HCT116 (cell line): Measurements from ENCODE around the gene ZNF83. TPM values are rescaled to one million over a fixed set of nuclear protein-coding genes. Genes with fewer than 3 reads are reported as not detected.

Source experiments
- ATAC-seq: fragments of 200-7000 bp; cut with Tn5 transposase; 2 replicates; pipeline ENCODE4 v1.9.1; 2020; ENCODE audit warnings: mild to moderate bottlenecking, moderate library complexity
- BruUV-seq: library from RNA; stranded (reverse); fragments of 400-500 nt; replicated peaks from 2 replicates; lab custom pipeline; 2021; lab: Mats Ljungman, UMichigan
- CTCF ChIA-PET: fragments of 300-600 bp; sonication (Branson Sonifier 250); formaldehyde crosslinking; loops from one replicate; lab custom pipeline; 2021; ENCODE audit warnings: antibody characterized with exemption; lab: Charles Lee
- POLR2A ChIA-PET: fragments of 300-600, 350-600 bp; sonication (Branson Sonifier 250); formaldehyde crosslinking; loops from one replicate; lab custom pipeline; 2021; ENCODE audit warnings: antibody characterized with exemption; lab: Charles Lee
- RAD21 ChIA-PET, 2 experiments: fragments of 300-600 bp; sonication (Branson Sonifier 250); formaldehyde crosslinking; loops; one replicate each; lab custom pipeline; 2023; ENCODE audit warnings: low total read pairs in 2 of 2; ENCODE audit not compliant: uncharacterized antibody in 2 of 2, unreplicated experiment in 2 of 2, low non-redundant PET in 1 of 2; lab: Charles Lee
- DNase-seq: peaks from one replicate; pipeline ENCODE4 v3.0.0-alpha.2; 2010; ENCODE audit warnings: low read depth, low spot score
- H2AFZ ChIP-seq: fragments of 200-600 bp; shearing (Covaris generic), sonication (generic); 2 replicates; pipeline ENCODE4 v1.6.1; 2017; ENCODE audit warnings: low read depth, mixed run types, mixed read lengths, antibody characterized with exemption, low read length; ENCODE audit not compliant: poor library complexity, severe bottlenecking
- H3K27ac ChIP-seq: 2 replicates; pipeline ENCODE4 v1.5.1; 2012; ENCODE audit warnings: low read depth, low read length
- H3K27me3 ChIP-seq: fragments of 200-600 bp; sonication (generic); 2 replicates; pipeline ENCODE4 v1.6.1; 2016; ENCODE audit warnings: mixed run types, low read length, mixed read lengths; ENCODE audit not compliant: insufficient read depth
- H3K36me3 ChIP-seq, 2 experiments: fragments of 200-500 bp in 1 of 2; fragments of 200-600 bp in 1 of 2; sonication (Bioruptor generic) in 1 of 2; sonication (generic) in 1 of 2; 2 replicates each; pipeline versions ENCODE4 v1.5.1 to v1.6.1; 2014 to 2016; ENCODE audit warnings: low read length in 2 of 2, inconsistent platforms in 1 of 2, mixed read lengths in 1 of 2, mixed run types in 1 of 2; ENCODE audit not compliant: insufficient read depth in 2 of 2, control insufficient read depth in 1 of 2
- H3K4me1 ChIP-seq, 2 experiments: fragments of 200-600 bp in 1 of 2; sonication (generic) in 1 of 2; 2 replicates each; pipeline versions ENCODE4 v1.5.1 to v1.6.1; 2012 to 2017; ENCODE audit warnings: low read length in 2 of 2, inconsistent platforms in 1 of 2, mild to moderate bottlenecking in 1 of 2, mixed read lengths in 1 of 2, mixed run types in 1 of 2, moderate library complexity in 1 of 2; ENCODE audit not compliant: insufficient read depth in 2 of 2, control insufficient read depth in 1 of 2
- H3K4me2 ChIP-seq: fragments of 200-600 bp; sonication (generic); 2 replicates; pipeline ENCODE4 v1.6.1; 2017; ENCODE audit warnings: mixed run types, low read length, mixed read lengths
- H3K4me3 ChIP-seq, 2 experiments: fragments of 200-600 bp in 1 of 2; sonication (generic) in 1 of 2; replicated peaks in 1 of 2; 2 replicates each; pipeline ENCODE4 v1.5.1; 2011 to 2016; ENCODE audit warnings: low read length in 2 of 2, control low read depth in 1 of 2, low read depth in 1 of 2, mild to moderate bottlenecking in 1 of 2, mixed read lengths in 1 of 2, mixed run types in 1 of 2
- H3K79me2 ChIP-seq: fragments of 200-600 bp; sonication (generic); 2 replicates; pipeline ENCODE4 v1.6.1; 2017; ENCODE audit warnings: mild to moderate bottlenecking, mixed run types, low read length, moderate library complexity, mixed read lengths; ENCODE audit not compliant: insufficient read depth
- H3K9ac ChIP-seq: fragments of 200-600 bp; sonication (generic); 2 replicates; pipeline ENCODE4 v1.6.1; 2016; ENCODE audit warnings: low read length, mixed read lengths
- H3K9me2 ChIP-seq: fragments of 200-600 bp; sonication (generic), shearing (Covaris generic); 2 replicates; pipeline ENCODE4 v1.6.1; 2017; ENCODE audit warnings: mixed run types, mild to moderate bottlenecking, moderate library complexity; ENCODE audit not compliant: insufficient read depth
- H3K9me3 ChIP-seq, 2 experiments: fragments of 200-500 bp in 1 of 2; fragments of 200-600 bp in 1 of 2; sonication (Bioruptor generic) in 1 of 2; sonication (generic) in 1 of 2; 2 replicates each; pipeline ENCODE4 v1.6.1; 2014 to 2017; ENCODE audit warnings: low read length in 2 of 2, mixed read lengths in 2 of 2, inconsistent platforms in 1 of 2, low read depth in 1 of 2, mild to moderate bottlenecking in 1 of 2, mixed run types in 1 of 2, moderate library complexity in 1 of 2; ENCODE audit not compliant: control insufficient read depth in 1 of 2, insufficient read depth in 1 of 2
- H4K20me1 ChIP-seq: fragments of 200-600 bp; sonication (generic), shearing (Covaris generic); 2 replicates; pipeline ENCODE4 v1.6.1; 2017; ENCODE audit warnings: mixed run types, mild to moderate bottlenecking, moderate library complexity; ENCODE audit not compliant: insufficient read depth
- EGR1 ChIP-seq: IDR thresholded peaks from 2 replicates; pipeline ENCODE4 v1.6.1; 2012; ENCODE audit warnings: low read depth
- ELF1 ChIP-seq: IDR thresholded peaks from 2 replicates; pipeline ENCODE4 v1.6.1; 2012; ENCODE audit warnings: low read depth, borderline replicate concordance
- EZH2 ChIP-seq: fragments of 200-600 bp; sonication (generic); IDR thresholded peaks from 2 replicates; pipeline ENCODE4 v1.6.1; 2017; ENCODE audit warnings: antibody characterized with exemption, mixed run types
- EZH2phosphoT487 ChIP-seq: fragments of 200-600 bp; IDR thresholded peaks from 2 replicates; pipeline ENCODE4 v1.6.1; 2018; ENCODE audit warnings: antibody characterized with exemption, borderline replicate concordance
- FOSL1 ChIP-seq: IDR thresholded peaks from 2 replicates; pipeline ENCODE4 v1.6.1; 2012; ENCODE audit warnings: low read depth
- JUND ChIP-seq: IDR thresholded peaks from 2 replicates; pipeline ENCODE4 v1.6.1; 2012
- POLR2A ChIP-seq: IDR thresholded peaks from 2 replicates; pipeline ENCODE4 v1.7.0; 2011; ENCODE audit warnings: borderline replicate concordance; ENCODE audit not compliant: insufficient read depth, insufficient read length; ENCODE audit errors: extremely low read depth
- POLR2AphosphoS5 ChIP-seq: IDR thresholded peaks from 2 replicates; pipeline ENCODE4 v1.6.1; 2011; ENCODE audit warnings: mild to moderate bottlenecking, low read depth, low read length, moderate library complexity
- RAD21 ChIP-seq: IDR thresholded peaks from 2 replicates; pipeline ENCODE4 v1.6.1; 2012; ENCODE audit warnings: low read depth, mild to moderate bottlenecking
- SIN3A ChIP-seq: IDR thresholded peaks from 2 replicates; pipeline ENCODE4 v1.6.1; 2012; ENCODE audit warnings: low read depth
- SP1 ChIP-seq: IDR thresholded peaks from 2 replicates; pipeline ENCODE4 v1.6.1; 2012; ENCODE audit warnings: low read depth
- TCF7L2 ChIP-seq: IDR thresholded peaks from 2 replicates; pipeline ENCODE4 v1.7.0; 2011; ENCODE audit warnings: borderline replicate concordance, inconsistent platforms; ENCODE audit not compliant: insufficient read depth, insufficient read length; ENCODE audit errors: extremely low read depth
- YY1 ChIP-seq: IDR thresholded peaks from 2 replicates; pipeline ENCODE4 v1.6.1; 2011; ENCODE audit warnings: low read length, low read depth, moderate library complexity, mild to moderate bottlenecking; ENCODE audit not compliant: insufficient replicate concordance; ENCODE audit errors: extremely low read depth
- intact Hi-C: fragments of 100-400 bp; cut with micrococcal nuclease; formaldehyde crosslinking; loops from 2 replicates; pipeline ENCODE4 v1.10.0; 2022
- total RNA-seq: library from RNA; stranded (reverse); gene quantifications from one replicate; pipeline ENCODE4 v1.2.1, GENCODE V29; 2021; ENCODE audit not compliant: unreplicated experiment
- TF ChIP-seq, protein P1 (sequence below): IDR thresholded peaks from 2 replicates; pipeline ENCODE4 v1.6.1; 2012
- TF ChIP-seq, protein P2 (sequence below): IDR thresholded peaks from 2 replicates; pipeline ENCODE4 v1.6.1; 2011; ENCODE audit warnings: mild to moderate bottlenecking, low read length, moderate library complexity; ENCODE audit not compliant: insufficient replicate concordance; ENCODE audit errors: extremely low read depth

ZNF83 gene
- total RNA-seq, 1 experiment from 2014 or later: 34.2 TPM

DNA sequence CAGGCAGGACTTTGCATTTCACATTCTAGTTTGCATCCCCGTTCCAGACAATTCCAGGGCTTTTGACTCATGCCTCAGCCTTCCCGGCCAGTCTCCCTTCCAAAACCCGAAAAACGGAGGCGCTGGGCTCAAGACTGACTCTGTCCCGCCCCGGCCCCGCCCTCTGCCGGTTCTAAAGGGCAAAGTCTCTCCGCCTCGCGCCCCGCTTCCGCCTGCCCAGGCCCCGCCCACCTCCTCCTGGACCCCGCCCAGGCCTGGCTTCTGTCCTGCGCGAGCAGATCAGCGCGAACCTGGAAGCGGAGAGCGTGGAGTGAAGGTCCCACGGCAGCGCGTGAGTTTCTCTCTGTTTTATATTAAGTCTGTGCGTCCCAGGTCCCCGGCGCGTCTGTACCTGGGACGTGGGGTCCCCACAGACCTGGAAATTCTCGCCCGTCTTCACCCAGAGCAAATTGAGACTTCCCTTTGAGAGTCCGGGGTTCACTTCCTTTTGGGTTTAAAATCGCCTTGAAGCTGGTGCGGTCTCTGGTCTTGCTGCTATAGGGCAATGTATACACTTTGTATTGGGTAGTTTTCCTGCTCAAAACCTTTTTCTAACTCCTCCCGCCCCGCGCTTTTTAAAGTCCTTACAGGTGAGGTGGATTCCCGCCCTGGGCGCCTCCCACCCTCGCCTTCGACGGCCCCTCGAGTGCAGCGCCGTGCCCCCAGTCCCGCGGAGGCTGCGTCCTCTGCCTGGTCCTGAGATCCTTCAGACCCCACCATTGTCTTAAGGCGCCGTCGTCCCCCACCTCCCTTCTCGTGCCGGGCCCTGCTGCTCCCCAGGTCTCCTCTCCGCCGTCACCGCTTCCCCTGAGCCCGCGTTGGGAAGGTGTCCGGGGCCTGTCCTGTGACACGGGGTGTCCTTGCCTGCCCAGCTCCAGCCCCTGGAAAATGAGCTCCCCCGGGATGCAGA lies 36.9 kb downstream of the ZNF83 start:
- Histone ChIP-seq H3K9ac (peak overlapping the region; percentile 58), H3K9me2 (no peaks in the 10 kb centered on the region), H3K4me2 (peak overlapping the region; percentile 79), H3K27ac (no peak overlapping the region), H3K4me3 (peak overlapping the region; percentile 54 to 62), H3K9me3 (peaks cover 8 to 13% of the 10 kb centered on the region in 2 experiments; a peak in 2 of 4 replicates), H4K20me1 (no peaks in the 10 kb centered on the region), H3K4me1 (peaks cover 0 to 16% of the 10 kb centered on the region in 2 experiments; a peak in 2 of 4 replicates), H2AFZ (no peak overlapping the region), H3K36me3 (no peaks in the 10 kb centered on the region; a peak in 1 of 4 replicates), H3K27me3 (no peaks in the 10 kb centered on the region), H3K79me2 (no peaks in the 10 kb centered on the region)
- peak; percentile 54 for DNase-seq
- intact Hi-C loops: no loop called here
- CTCF ChIA-PET: no interaction called here
- ATAC-seq: peak; percentile 98
- POLR2A ChIA-PET: no interaction called here
- TF ChIP-seq POLR2AphosphoS5 (peak; percentile 68), RAD21 (peak; percentile 25; the same call in 1 of the 2 replicates), ELF1 (peak; percentile 54), POLR2A (no peak), EGR1 (peak; percentile 19; the same call in 1 of the 2 replicates)
- RAD21 ChIA-PET: no interaction called here
- BruUV-seq: TSS peak; percentile 70

DNA sequence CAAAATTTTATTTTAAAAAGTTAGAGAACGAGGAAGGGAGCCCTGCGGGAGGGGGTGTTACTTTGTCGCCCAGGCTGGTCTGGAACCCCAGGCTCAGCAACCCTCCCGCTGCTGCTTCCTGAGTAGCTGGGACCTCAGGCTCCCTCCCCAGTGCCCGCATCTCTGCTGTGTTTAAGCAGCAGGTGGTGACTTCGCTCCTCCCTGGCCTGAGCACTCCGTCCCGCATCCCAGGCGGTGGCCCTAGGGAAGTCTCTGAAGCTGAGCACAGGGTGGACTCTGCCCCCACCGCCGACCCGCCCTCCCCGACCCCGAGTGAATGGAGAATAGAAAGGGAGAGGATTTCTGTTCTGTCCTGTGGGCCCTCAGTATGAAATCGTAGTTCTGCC lies 37.5 kb downstream of the ZNF83 start:
- peaks cover 9 to 20% of the 10 kb centered on the region in 2 experiments; a peak in 2 of 4 replicates for H3K9me3 ChIP-seq
- H3K27ac ChIP-seq: no peak overlapping the region
- no peak overlapping the region for H2AFZ ChIP-seq
- ChIA-PET POLR2A (no interaction called here), RAD21 (no interaction called here), CTCF (no interaction called here)
- intact Hi-C loops: no loop called here
- peaks cover 0 to 16% of the 10 kb centered on the region in 2 experiments; a peak in 2 of 4 replicates for H3K4me1 ChIP-seq
- no peaks in the 10 kb centered on the region for H3K9me2 ChIP-seq
- no peak for DNase-seq
- BruUV-seq: no TSS peak
- no peaks in the 10 kb centered on the region for H3K27me3 ChIP-seq
- H4K20me1 ChIP-seq: no peaks in the 10 kb centered on the region
- peak overlapping the region; percentile 54 to 62 for H3K4me3 ChIP-seq
- no peaks in the 10 kb centered on the region for H3K79me2 ChIP-seq
- H3K36me3 ChIP-seq: peaks cover 0 to 5% of the 10 kb centered on the region in 2 experiments; a peak in 1 of 4 replicates
- no peak overlapping the region for H3K9ac ChIP-seq
- peak; percentile 35 for ATAC-seq
- peak overlapping the region; percentile 79 for H3K4me2 ChIP-seq
- no peak for TF ChIP-seq EZH2
- no peak for TF ChIP-seq POLR2A
- TF ChIP-seq YY1: no peak
- TF ChIP-seq, protein P1, sequence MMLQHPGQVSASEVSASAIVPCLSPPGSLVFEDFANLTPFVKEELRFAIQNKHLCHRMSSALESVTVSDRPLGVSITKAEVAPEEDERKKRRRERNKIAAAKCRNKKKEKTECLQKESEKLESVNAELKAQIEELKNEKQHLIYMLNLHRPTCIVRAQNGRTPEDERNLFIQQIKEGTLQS: no peak
- no peak for TF ChIP-seq SP1
- no peak for TF ChIP-seq FOSL1
- TF ChIP-seq EZH2phosphoT487: no peak
- TF ChIP-seq JUND: no peak
- TF ChIP-seq, protein P2, sequence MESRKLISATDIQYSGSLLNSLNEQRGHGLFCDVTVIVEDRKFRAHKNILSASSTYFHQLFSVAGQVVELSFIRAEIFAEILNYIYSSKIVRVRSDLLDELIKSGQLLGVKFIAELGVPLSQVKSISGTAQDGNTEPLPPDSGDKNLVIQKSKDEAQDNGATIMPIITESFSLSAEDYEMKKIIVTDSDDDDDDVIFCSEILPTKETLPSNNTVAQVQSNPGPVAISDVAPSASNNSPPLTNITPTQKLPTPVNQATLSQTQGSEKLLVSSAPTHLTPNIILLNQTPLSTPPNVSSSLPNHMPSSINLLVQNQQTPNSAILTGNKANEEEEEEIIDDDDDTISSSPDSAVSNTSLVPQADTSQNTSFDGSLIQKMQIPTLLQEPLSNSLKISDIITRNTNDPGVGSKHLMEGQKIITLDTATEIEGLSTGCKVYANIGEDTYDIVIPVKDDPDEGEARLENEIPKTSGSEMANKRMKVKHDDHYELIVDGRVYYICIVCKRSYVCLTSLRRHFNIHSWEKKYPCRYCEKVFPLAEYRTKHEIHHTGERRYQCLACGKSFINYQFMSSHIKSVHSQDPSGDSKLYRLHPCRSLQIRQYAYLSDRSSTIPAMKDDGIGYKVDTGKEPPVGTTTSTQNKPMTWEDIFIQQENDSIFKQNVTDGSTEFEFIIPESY: no peak
- no peak for TF ChIP-seq ELF1
- no peak for TF ChIP-seq TCF7L2
- TF ChIP-seq SIN3A: no peak
